Uterus (tissue), 4 donors: ENCODE measurements around the gene SVIL. TPM values are rescaled to one million over a fixed set of nuclear protein-coding genes. Genes with fewer than 3 reads are reported as not detected.
"Not testable (repeated sequence)": the region's sequence is repeated elsewhere in the genome, so short reads cannot be mapped to it uniquely, and the experiment has no call there.

Experiments used
- DNase-seq, 2 donors: peaks; one replicate each; pipeline ENCODE4 v3.0.0-alpha.2; 2019 to 2020
- H3K27ac ChIP-seq, 2 donors: fragments of 200-600 bp; sonication (generic); 1 replicate in 1 of 2; 2 replicates in 1 of 2; pipeline ENCODE4 v1.5.1; 2016 to 2018
- H3K27me3 ChIP-seq, 2 donors: fragments of 200-600 bp; sonication (generic); one replicate each; pipeline ENCODE4 v1.5.1; 2018 to 2019; ENCODE audit warnings: control low read depth in 1 of 2
- H3K36me3 ChIP-seq, 2 donors: fragments of 200-600 bp; sonication (generic); one replicate each; pipeline ENCODE4 v1.5.1; 2019; ENCODE audit warnings: control low read depth in 1 of 2
- H3K4me1 ChIP-seq, 2 donors: fragments of 200-600 bp; sonication (generic); one replicate each; pipeline ENCODE4 v1.5.1; 2018 to 2019; ENCODE audit warnings: control low read depth in 1 of 2
- H3K4me3 ChIP-seq, 2 donors: fragments of 200-600 bp; sonication (generic); 1 replicate in 1 of 2; 2 replicates in 1 of 2; pipeline ENCODE4 v1.5.1; 2018 to 2019; ENCODE audit warnings: mild to moderate bottlenecking in 1 of 2
- H3K9me3 ChIP-seq, 2 donors: fragments of 200-600 bp; sonication (generic); one replicate each; pipeline ENCODE4 v1.5.1; 2019; ENCODE audit warnings: control low read depth in 1 of 2
- CTCF ChIP-seq, 4 experiments: fragments of 200-600 bp in 2 of 4; fragments of 450-650 bp in 2 of 4; sonication (generic) in 2 of 4; IDR thresholded peaks; one replicate each; pipeline ENCODE4 v1.5.1; 2016 to 2019; ENCODE audit warnings: antibody characterized with exemption in 4 of 4, mild to moderate bottlenecking in 2 of 4, moderate library complexity in 1 of 4
- POLR2A ChIP-seq, 2 donors: fragments of 450-650 bp; IDR thresholded peaks; one replicate each; pipeline ENCODE4 v1.6.1; 2016; ENCODE audit warnings: antibody characterized with exemption in 2 of 2, mild to moderate bottlenecking in 1 of 2, moderate library complexity in 1 of 2
- intact Hi-C: fragments of 100-400 bp; cut with DNase I; formaldehyde crosslinking; loops from one replicate; pipeline ENCODE4 v1.15.1; 2023; ENCODE audit warnings: low total_unique reads
- total RNA-seq, 4 donors: library from RNA; depleted of rRNA in 3 of 4; stranded (reverse); fragments of >200 nt in 3 of 4; gene quantifications; one replicate each; pipeline versions ENCODE4 v1.1.0 to v1.2.4, GENCODE V29; 2014 to 2023
- donor health status: DM: yes; HTN: yes; CAD: no.

SVIL gene
- total RNA-seq, 4 donors from 2014 or later: 108 to 316 (median 209) TPM

DNA sequence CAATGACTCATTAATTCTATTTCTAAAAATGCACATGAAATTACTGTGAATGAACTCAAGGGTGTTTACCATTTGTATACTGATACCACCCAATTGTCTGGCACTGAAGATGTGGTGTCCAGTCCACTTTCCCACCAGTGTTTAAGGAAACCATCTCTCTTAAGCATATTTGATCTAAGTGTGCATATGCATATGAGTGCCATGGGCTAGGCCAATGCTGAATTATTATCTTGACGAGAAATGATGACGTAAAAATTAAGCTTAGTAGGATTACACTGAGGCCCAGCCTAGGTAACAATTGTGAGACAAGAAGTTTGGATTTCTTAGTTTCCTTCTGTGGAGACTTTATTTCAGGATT, 59.7 kb downstream of the SVIL start:
- no peak for DNase-seq
- Histone ChIP-seq H3K4me1 (peaks cover 0 to 3% of the 10 kb centered on the region in 2 donors), H3K9me3 (no peaks in the 10 kb centered on the region), H3K27me3 (no peaks in the 10 kb centered on the region), H3K27ac (no peak overlapping the region), H3K4me3 (no peak overlapping the region), H3K36me3 (no peaks in the 10 kb centered on the region)
- TF ChIP-seq POLR2A (IDR thresholded peaks at IDR 0.05) (no peak), CTCF (IDR thresholded peaks at IDR 0.05) (no peak)
- intact Hi-C loops: no loop called here

DNA sequence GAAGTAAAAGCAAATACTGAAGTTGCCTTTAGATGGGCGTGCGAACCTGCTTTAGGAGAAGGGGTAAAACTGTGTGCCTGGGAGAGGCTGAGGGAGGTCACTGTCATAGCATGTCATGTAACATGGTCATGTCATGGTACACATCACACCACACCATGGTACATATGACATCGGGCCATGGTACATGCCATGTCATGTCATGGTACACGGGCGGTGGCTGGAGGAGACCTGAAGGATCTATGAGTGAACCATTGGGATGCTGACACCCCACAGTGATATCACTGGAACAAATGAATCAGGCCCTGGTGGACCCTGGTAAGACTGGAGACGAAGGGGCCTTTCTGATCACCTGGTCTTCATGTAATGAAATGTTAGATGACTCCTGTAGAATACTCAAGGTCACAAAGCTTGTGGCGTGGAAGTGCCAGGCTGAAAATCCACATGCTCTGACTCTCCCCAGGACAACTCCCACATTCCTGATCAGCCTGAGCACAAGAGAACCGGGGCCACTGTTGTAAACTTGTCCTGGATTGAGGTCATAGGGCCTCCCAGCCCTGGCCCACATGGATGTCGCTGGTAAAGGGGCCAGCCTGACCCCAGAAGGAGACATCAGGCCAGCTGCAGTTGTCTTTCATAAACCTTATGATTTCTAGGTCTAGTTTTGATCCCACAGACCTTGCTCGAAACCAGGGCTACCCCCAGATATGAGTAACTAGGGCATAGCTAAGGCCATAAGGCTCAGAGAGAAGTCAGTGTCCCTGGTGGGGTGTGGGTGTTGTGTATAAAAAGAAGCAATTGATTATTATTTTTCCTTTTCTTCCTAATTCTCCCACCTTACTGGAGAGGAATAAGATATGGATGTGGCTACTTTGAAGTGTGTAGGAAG, 60.3 kb downstream of the SVIL start:
- DNase-seq, intact Hi-C loops, H3K27me3 ChIP-seq, H3K36me3 ChIP-seq, H3K4me1 ChIP-seq, H3K9me3 ChIP-seq, H3K27ac ChIP-seq, H3K4me3 ChIP-seq: not testable (repeated sequence)

GRCh38 chr10:29570248-29570647, 64.5 kb downstream of the SVIL start:
- H3K9me3 ChIP-seq, H3K36me3 ChIP-seq, H3K27ac ChIP-seq, H3K4me3 ChIP-seq, DNase-seq, intact Hi-C loops, H3K27me3 ChIP-seq: not testable (repeated sequence)
- H3K4me1 ChIP-seq: peaks cover 8 to 13% of the 10 kb centered on the region in 2 donors

DNA sequence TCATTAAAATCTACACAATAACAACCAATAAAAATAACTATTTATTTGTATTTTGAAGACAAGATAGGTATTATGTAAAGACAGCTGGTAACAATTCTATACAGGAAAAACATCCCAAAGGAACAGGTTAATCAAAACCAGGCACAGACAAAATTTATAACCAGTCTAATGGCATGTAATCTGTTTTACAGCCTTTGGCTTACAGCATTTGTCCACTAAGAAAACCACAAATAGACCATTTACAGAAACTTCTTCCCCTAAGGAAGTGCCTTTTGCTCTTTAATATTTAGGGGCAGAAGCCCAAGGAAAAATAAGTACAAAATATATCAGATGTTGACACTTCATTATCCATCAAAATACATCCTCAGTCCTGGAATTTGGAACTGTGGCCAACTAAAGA, 65.0 kb downstream of the SVIL start:
- Histone ChIP-seq H3K27me3 (no peaks in the 10 kb centered on the region), H3K27ac (no peak overlapping the region), H3K36me3 (no peaks in the 10 kb centered on the region), H3K4me1 (peaks cover 8 to 13% of the 10 kb centered on the region in 2 donors), H3K4me3 (no peak overlapping the region), H3K9me3 (no peaks in the 10 kb centered on the region)
- intact Hi-C loops: no loop called here
- DNase-seq: no peak
- no peak for TF ChIP-seq POLR2A (IDR thresholded peaks at IDR 0.05)

GRCh38 chr10:29567003-29567402, 67.8 kb downstream of the SVIL start:
- Histone ChIP-seq H3K36me3 (no peaks in the 10 kb centered on the region), H3K4me1 (peaks cover 11 to 13% of the 10 kb centered on the region in 2 donors)

GRCh38 chr10:29566209-29566608, 68.6 kb downstream of the SVIL start:
- H3K27ac ChIP-seq, H3K4me3 ChIP-seq, H3K9me3 ChIP-seq, H3K27me3 ChIP-seq, intact Hi-C loops, DNase-seq, H3K36me3 ChIP-seq: not testable (repeated sequence)
- H3K4me1 ChIP-seq: peaks cover 8 to 13% of the 10 kb centered on the region in 2 donors

More at GRCh38 chr10:29567003-29567402, 67.8 kb downstream of the SVIL start:
- DNase-seq: no peak
- no peaks in the 10 kb centered on the region for H3K27me3 ChIP-seq
- intact Hi-C loops: no loop called here
- no peaks in the 10 kb centered on the region for H3K9me3 ChIP-seq
- no peak overlapping the region for H3K27ac ChIP-seq
- TF ChIP-seq POLR2A (IDR thresholded peaks at IDR 0.05): no peak
- H3K4me3 ChIP-seq: no peak overlapping the region

GRCh38 chr10:29563420-29564035, 71.2 kb downstream of the SVIL start:
- Histone ChIP-seq H3K36me3 (no peaks in the 10 kb centered on the region), H3K9me3 (no peaks in the 10 kb centered on the region), H3K4me3 (no peak overlapping the region), H3K4me1 (peaks cover 3% of the 10 kb centered on the region in 2 donors), H3K27me3 (no peaks in the 10 kb centered on the region), H3K27ac (no peak overlapping the region)
- intact Hi-C loops: no loop called here
- DNase-seq: no peak
- TF ChIP-seq POLR2A (IDR thresholded peaks at IDR 0.05) (no peak), CTCF (IDR thresholded peaks at IDR 0.05) (no peak)

DNA sequence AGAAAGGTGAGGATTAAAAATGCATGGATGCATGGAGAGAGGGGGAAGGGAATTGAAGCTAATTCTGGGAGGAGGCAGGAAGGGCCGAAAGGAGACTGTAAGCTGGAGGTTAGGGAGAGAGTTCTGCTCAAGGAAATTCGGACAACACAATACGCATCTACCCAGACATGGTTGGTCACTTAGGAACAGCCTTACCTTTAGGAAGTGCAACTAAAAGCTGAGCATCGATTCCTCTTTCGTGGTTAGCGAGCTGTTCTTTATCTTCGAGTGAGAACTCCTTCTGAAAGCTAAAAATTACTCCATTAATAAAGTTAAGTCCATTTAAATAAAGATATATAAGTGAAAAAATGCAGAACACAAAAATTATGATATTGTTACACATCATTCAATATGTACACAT, 71.8 kb downstream of the SVIL start:
- H3K4me3 ChIP-seq, H3K36me3 ChIP-seq, intact Hi-C loops, DNase-seq, H3K4me1 ChIP-seq, H3K27me3 ChIP-seq, H3K9me3 ChIP-seq, H3K27ac ChIP-seq: not testable (repeated sequence)
